Measurements from ENCODE around the gene SPNS1.
"Not testable (repeated sequence)": the region's sequence is repeated elsewhere in the genome, so short reads cannot be mapped to it uniquely, and the experiment has no call there.

SPNS1 gene

DNA sequence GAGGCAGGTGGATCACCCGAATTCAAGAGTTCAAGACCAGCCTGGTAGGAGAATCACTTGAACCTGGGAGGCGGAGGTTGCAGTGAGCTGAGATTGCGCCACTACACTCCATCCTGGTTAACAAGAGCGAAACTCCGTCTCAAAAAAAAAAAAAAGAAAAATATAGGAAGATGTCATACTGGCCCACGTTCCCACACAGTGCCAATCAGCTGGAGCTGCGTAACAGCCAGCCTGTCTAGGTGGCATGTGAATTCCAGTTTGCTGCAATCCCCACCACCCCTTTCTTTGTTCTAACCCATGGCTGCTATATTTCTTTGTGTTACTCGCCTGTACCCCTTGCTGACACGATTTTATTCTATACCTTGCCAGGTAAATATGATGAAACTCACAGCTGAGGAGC is 16.4 kb upstream of the SPNS1 start:
- DNase-seq = no peak

DNA sequence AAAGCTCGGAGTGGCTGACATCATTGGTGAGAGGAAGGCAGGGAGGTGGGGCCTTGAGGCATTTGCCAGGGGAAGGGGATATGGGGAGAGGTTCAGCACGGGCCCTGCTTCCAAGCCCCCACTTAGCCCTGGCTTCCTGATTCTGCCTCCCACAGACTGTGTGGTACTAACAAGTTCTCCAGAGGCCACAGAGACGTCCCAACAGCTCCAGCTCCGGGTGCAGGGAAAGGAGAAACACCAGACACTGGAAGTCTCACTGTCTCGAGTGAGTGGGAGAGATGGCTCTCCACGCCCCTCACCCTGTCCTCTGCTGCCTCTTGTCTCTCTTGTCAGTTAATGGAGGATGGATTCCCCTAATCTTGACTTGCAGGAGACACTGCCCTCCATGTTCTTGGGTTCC is 15.7 kb upstream of the SPNS1 start:
- DNase-seq = no peak

DNA sequence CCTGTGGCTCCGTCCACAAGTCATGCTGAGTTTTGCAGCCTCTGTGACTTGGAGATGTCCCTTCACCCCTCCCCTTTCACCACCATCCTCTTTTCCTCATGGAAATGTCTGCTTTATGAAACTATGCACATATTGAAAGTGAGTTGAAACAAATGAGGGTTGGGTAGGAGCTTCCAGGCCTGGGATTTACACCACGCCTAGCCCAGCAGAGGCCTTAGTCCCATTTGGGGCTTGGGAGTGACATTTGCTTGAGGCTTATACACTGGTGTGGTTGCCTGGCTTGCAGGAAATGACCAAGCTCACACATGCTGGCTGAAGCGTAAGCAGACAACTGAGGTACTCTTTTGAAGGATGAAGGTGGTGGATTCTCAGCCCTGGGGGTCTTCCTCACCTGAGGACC is 10.5 kb upstream of the SPNS1 start:
- DNase-seq = no peak

DNA sequence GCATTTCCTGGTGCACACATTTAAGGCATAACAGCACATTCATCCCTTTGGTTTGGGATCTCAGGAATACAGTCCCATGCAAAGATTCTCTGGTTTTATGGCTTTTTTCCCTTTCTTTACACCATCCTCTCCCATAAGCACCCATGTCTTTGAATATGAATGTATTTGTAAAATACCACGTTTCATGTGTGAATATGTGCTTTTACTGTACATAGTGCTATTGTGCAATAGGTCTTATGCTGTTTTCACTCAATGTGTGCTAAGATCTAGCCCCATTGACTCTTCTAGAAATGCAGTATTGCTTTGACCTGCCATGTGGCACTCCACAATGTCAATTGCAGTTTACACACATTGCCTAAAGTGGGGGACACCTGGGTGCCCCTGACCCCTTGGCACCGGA is 10.1 kb upstream of the SPNS1 start:
- no peak for DNase-seq

DNA sequence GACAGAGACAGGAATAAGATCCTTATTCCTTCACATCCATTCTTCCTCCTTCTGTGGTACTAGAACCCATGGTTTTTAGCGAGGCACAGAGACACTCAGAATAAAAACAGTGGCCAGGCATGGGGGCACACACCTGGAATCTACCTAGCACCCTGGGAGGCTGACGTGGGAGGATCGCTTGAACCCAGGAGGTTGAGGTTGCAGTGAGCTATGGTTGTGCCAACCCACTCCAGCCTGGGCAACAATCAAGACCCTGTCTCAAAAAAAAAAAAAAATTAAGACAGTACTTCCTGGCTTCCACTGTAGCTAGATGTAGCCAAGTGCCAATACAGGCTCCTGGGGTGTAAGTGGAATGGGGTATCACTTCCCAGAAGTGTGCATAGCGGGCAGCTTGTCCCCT is 7.4 kb upstream of the SPNS1 start:
- DNase-seq = no peak

DNA sequence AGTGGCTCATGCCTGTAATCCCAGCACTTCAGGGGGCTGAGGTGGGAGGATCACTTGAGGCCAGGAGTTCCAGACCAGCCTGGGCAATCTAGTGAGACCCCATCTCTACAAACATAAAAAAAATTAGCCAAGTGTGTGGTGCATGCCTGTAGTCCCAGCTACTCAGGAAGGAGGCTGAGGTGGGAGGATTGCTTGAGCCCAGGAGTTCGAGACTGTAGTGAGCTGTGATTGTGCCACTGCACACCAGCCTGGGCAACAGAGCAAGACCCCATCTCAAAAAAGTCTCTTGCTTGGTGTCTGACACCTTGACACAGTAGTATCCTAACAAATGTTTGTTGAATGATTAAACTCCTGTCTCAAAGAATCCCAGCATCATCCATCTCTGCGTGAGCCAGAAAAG is 4.9 kb upstream of the SPNS1 start:
- DNase-seq = not testable (repeated sequence)

DNA sequence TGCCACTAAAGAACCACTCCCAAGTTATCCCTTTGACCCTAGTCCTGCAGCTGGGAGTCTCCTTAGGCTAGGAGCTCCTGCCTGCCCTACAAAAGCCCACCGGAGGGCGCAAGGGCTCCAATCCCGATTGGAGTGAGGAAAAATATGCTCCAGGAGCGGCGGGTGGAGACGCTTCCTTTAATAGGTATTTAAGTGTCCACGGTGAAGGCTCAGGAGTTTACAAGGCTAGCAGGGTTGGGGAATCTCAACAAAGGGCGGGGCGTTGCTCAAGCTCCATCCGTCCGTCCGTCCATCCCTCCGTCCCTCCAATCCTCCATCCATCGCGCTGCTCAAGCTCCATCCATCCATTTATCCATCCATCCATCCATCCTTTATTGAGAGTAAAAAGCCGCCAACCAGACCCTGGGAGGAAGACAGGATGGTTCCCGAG is 556 bp upstream of the SPNS1 start:
- DNase-seq = no peak

DNA sequence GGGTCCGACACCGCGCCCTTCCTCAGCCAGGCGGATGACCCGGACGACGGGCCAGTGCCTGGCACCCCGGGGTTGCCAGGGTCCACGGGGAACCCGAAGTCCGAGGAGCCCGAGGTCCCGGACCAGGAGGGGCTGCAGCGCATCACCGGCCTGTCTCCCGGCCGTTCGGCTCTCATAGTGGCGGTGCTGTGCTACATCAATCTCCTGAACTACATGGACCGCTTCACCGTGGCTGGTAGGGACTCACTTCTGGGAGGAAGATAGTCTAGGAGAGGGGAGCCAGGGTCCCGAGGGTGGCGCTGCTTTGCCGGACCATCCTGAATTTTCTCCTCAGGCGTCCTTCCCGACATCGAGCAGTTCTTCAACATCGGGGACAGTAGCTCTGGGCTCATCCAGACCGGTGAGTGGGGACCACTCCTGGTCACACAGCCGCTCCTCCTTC is 601 bp downstream of the SPNS1 start:
- DNase-seq = no peak

DNA sequence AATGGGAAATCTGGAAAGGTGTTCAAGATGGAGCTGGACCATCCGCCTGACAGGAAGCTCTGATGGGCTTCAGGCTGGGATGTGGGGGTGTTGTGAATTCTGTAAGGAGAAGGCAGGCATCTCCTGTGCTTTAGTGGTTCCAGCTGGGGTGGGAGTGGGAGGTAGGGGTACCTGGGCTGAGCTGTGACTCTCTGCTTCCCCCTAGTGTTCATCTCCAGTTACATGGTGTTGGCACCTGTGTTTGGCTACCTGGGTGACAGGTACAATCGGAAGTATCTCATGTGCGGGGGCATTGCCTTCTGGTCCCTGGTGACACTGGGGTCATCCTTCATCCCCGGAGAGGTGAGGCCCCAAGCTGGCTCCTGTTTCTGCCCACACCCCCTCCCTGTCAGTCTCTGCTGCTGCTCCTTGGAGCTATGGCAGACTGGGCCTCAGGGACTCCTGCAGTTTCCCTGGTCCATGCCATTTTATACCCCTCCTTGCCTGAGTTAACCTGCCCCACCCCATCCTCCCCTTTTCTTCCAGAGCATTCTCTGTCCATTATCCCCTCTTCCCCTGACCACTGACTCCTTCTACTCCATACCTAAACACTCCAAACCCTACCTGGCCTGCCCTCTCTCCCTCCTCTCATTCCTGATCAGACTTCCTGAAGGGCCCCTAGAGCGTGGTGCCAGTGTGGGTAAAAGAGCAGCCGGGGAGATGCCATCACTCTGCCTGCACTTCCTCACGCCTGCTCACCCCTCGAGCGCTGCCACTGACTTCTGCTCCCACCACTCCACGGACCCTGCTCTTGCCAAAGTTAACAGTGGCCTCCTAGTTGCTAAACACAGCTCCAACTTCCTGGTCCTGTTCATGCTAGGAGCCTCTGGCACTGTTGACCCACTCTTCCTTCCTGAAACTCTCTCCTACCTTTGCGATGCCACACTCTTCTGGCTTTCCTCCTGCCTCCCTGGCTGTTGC is 3.4 kb downstream of the SPNS1 start:
- DNase-seq = peak in 3 of 6 experiments; percentile 20 to 60 (median 26)

DNA sequence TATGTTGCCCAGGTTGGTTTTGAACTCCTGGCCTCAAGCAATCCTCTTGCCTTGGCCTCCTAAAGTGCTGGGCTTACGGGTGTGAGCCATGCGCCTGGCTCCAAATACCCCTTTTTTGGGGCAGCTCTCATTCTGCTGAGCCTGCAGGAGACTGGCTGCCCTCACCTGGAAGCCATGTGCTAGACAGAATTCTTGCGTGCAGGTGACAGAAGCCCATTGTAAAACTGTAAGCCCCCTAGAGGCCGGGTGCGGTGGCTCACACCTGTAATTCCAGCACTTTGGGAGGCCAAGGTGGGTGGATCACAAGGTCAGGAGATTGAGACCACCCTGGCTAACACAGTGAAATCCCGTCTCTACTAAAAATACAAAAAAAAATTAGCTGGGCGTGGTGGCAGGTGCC is 5.8 kb downstream of the SPNS1 start:
- not testable (repeated sequence) for DNase-seq

DNA sequence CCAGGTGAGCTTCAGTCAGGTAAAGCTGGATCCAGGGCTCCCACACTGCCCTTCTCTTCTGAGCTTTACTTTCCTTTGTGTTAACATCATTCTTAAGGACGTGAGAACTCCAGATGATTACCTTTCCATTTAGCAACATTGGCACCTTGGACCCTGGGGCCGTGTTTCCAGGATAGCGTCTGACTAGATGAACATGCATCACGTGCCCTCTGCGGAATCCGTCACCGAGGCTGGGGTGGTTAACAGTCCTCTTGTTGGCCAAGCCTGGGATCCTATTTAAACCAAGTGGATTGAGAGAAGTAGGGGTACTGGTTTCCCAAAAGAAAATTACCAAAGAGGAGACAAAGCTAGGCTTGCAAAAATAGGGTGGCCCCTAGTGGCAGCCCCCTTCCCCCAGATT is 6.4 kb downstream of the SPNS1 start:
- no peak for DNase-seq

DNA sequence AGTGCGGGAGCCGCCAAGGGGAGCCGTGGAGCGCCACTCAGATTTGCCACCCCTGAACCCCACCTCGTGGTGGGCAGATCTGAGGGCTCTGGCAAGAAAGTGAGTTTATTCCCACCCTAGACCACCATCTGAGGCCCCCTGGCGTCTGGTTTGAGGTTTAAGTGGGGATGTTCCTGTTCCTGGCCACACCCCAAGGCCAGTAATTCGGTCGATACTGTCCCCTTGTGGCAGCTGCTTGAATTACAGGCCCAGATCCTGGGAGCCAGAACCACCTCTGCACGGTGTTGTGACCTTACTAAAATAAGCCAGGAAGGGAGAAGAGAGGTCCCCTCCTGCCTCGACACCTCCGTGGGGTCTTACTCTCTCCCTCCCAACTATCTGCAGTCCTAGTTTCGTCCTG is 6.9 kb downstream of the SPNS1 start:
- peak in 2 of 6 experiments; percentile 9 to 20 for DNase-seq

DNA sequence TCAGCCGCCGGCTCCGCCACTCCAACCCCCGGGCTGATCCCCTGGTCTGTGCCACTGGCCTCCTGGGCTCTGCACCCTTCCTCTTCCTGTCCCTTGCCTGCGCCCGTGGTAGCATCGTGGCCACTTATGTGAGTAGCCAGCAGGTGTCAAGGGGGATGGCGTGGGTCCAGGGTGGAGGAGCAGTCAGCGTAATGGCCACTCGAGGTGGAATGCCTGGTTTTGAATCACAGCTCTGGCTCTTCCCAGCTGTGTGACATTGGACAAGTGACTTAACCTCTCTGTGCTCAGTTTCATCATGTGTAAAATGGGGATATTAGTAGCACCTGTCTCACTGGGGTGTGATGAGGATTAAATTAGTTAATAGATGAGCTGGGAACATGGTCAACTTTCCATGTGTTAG is 7.8 kb downstream of the SPNS1 start:
- no peak for DNase-seq

DNA sequence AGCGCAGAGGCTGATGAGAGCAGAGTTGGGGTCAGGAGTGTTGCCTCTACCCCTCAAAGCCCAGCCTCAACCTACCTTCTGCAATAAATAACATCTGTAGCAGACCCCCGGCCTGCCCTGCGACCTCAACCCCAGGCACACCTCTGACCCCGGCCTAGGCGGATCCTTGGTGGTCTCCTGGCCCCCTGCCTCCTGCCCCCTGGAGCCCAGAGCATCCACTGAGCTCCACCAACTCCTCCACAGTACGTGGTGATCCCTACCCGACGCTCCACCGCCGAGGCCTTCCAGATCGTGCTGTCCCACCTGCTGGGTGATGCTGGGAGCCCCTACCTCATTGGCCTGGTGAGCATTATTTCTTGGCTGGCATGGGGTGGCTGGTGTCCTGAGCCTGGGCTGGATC is 8.4 kb downstream of the SPNS1 start:
- no peak for DNase-seq

DNA sequence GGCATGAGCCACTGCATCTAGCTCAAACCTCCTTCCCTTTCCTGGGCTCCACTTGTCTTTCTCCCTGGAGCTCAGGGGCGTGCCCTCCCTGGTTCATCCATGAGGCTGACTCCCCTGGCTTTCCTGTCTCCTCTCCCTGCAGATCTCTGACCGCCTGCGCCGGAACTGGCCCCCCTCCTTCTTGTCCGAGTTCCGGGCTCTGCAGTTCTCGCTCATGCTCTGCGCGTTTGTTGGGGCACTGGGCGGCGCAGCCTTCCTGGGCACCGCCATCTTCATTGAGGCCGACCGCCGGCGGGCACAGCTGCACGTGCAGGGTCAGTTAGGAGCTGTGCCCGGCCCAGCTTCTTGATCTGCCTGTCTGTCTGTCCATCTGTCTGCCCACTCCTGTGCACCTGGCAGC is 9.1 kb downstream of the SPNS1 start:
- no peak for DNase-seq

DNA sequence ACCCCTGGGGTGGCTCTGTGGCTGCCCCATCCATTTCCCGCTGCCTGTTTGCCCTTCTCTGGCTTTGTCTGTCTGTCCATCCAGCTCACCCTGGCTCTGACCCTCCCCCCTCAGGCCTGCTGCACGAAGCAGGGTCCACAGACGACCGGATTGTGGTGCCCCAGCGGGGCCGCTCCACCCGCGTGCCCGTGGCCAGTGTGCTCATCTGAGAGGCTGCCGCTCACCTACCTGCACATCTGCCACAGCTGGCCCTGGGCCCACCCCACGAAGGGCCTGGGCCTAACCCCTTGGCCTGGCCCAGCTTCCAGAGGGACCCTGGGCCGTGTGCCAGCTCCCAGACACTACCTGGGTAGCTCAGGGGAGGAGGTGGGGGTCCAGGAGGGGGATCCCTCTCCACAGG is 9.5 kb downstream of the SPNS1 start:
- peak in 1 of 6 experiments; percentile 33 for DNase-seq

DNA sequence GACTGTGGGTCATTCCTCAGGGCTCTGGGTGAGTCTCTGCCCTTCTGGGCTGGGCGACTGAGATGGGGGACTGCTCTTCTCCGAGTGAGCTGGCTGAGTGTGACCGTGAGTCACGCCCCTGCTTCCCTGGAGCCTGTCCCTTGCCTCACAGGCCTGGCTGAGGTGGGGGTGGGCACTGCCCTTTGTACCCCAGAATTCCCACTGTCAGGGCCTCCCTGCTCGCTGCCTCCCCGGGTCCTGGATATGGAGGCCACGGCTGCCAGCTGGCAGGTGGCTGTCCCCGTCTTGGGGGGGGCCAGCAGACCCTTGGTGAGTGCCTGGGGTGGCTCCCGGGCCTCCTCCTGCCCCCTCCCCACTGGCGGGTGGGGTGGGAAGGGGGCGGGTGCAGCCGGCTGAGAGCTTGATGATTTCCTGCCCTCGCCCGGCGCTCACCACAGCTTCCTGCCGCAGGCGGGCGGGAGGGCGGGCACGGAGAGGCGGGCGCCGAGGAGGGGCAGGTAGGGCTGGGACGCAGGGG is 10.1 kb downstream of the SPNS1 start, which contains the start of gene LAT:
LAT (plus strand) TSS at position 434 of the 517 bp plus-strand sequence. CDS start 366 bp downstream, outside the sequence.
- DNase-seq = peak; percentile 69 to 83 (median 78)

DNA sequence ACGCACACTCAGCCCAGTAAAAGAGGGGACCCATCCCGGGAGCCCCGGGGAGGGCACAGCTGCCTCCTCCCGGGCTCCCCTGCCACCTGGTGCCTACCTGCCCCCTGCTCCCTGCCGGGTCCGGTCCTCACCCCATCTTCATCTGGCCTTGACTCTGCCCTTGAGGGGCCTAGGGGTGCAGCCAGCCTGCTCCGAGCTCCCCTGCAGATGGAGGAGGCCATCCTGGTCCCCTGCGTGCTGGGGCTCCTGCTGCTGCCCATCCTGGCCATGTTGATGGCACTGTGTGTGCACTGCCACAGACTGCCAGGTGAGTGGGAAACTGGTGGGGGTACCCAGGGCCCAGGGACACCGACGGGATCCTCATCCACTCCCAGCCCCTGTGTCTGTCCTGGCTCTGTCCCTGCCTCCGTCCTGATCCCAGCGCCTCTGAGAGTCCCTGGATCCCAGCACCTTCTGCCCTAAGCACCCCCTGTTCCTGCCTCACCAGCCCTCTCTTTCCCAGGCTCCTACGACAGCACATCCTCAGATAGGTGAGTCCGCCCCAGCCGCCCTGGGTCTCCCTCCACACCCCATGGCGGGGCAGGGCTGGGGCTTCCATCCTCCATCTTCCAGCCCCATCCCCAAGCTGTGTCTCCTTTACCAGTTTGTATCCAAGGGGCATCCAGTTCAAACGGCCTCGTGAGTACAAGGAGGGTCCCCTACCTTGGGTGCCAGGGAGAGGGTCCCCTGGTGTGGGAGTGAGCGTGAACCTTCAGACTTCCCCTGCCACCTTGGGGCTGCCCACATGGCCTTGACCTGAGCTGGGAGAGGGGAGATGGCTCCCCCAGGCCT is 10.8 kb downstream of the SPNS1 start:
- DNase-seq = peak in 2 of 6 experiments; percentile 50 to 54

DNA sequence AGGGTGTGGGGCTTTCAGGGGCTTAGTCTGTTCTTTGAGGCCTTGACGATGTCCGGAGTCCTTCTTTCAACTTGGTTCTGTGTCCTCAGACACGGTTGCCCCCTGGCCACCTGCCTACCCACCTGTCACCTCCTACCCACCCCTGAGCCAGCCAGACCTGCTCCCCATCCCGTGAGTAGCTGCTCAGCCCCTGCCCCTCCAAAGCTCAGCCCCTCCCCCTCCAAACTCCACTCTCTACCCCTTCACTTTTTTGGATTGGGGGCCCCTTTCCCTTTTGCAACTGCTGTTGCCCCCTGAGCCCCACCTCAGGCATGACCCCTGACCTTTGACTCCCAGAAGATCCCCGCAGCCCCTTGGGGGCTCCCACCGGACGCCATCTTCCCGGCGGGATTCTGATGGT is 11.5 kb downstream of the SPNS1 start:
- no peak for DNase-seq

DNA sequence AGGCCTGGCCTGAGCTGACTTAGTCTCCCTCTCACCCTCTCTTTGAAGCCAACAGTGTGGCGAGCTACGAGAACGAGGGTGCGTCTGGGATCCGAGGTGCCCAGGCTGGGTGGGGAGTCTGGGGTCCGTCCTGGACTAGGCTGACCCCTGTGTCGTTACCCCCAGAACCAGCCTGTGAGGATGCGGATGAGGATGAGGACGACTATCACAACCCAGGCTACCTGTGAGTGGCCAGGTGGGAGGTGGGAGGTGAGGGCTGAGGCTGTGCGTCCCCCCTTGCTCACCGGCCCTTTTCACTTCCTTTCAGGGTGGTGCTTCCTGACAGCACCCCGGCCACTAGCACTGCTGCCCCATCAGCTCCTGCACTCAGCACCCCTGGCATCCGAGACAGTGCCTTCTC is 11.9 kb downstream of the SPNS1 start:
- no peak for DNase-seq

DNA sequence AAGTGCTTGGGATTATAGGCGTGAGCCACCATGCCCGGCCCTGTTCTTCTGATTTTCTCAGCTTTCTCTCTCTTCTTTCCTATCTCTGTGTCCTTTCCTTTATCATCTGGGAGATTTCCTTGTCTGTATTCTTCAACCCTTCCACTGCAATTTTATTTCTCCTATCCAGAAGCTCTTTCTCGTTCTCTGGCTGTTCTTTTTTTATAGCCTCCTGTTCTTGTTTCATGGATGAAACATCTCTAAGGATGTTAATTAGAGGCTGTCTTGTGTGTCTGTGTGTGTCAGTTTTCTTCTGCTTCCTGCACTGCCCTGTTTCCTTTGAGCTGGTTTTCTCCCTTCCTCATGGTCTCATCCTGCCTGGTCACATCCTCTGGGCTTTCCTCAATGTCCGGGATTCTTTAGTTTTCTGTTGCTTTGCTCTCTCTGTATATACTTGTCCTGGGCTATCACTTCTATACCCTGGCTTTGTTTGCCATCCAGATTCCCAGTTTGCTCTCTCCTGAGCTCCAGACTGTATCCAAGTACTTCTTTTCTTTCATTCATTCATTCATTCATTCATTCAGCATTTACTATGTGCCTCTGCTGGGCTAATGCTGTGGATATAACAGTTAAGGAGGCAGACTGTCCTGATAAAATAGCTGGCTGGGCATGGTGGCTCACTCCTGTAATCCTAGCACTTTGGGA is 12.7 kb downstream of the SPNS1 start:
- DNase-seq = peak in 1 of 6 experiments; percentile 42

DNA sequence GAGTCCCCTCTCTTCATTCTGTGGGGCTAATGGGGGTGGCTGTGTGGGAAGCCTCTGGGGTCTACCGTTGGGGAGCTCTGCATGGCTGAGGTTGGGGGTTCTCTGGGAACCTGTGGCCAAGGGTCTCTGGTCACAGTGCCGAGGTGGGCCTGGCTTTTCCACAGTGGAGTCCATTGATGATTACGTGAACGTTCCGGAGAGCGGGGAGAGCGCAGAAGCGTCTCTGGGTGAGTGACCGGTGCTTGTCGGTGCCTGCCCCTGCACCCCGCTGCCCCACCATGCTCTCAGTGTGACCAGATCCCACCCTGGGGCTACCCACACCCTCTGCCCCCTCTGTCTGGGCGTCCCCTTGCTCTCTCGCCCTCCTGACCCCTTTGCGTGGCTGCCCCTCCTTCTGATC is 14.8 kb downstream of the SPNS1 start:
- DNase-seq = no peak

Measured in stimulated activated naive CD4-positive, alpha-beta T cell (primary cell).